Mesendoderm (in vitro differentiated cells): Measurements from ENCODE around the gene SPACA4.

Source experiments
- DNase-seq: peaks from one replicate; pipeline ENCODE4 v3.0.0; 2013
- H2AK5ac ChIP-seq: 2 replicates; pipeline ENCODE4 v1.6.1; 2013; ENCODE audit warnings: low read length, inconsistent platforms
- H2BK120ac ChIP-seq: 2 replicates; pipeline ENCODE4 v1.6.1; 2013; ENCODE audit warnings: low read depth, mild to moderate bottlenecking, low read length, moderate library complexity, mixed read lengths
- H2BK15ac ChIP-seq: replicated peaks from 2 replicates; pipeline ENCODE4 v1.6.1; 2013; ENCODE audit warnings: low read depth, mild to moderate bottlenecking, moderate library complexity
- H2BK5ac ChIP-seq: 2 replicates; pipeline ENCODE4 v1.6.1; 2013; ENCODE audit warnings: low read length, inconsistent platforms
- H3K18ac ChIP-seq: 2 replicates; pipeline ENCODE4 v1.6.1; 2013; ENCODE audit warnings: mild to moderate bottlenecking, low read length, mixed read lengths
- H3K23ac ChIP-seq: one replicate; pipeline ENCODE4 v1.6.1; 2013; ENCODE audit warnings: low read length
- H3K27ac ChIP-seq: 2 replicates; pipeline ENCODE4 v1.5.1; 2013; ENCODE audit warnings: low read depth, mild to moderate bottlenecking, inconsistent platforms, low read length, moderate library complexity
- H3K27me3 ChIP-seq: 2 replicates; pipeline ENCODE4 v1.6.1; 2013; ENCODE audit warnings: low read length, control low read depth, mild to moderate bottlenecking, inconsistent platforms; ENCODE audit not compliant: insufficient read depth, poor library complexity
- H3K36me3 ChIP-seq: 2 replicates; pipeline ENCODE4 v1.6.1; 2013; ENCODE audit warnings: low read length, inconsistent platforms; ENCODE audit not compliant: control insufficient read depth, insufficient read depth
- H3K4ac ChIP-seq: one replicate; pipeline ENCODE4 v1.6.1; 2013; ENCODE audit warnings: low read depth, mild to moderate bottlenecking, low read length, moderate library complexity
- H3K4me1 ChIP-seq: 2 replicates; pipeline ENCODE4 v1.6.1; 2013; ENCODE audit warnings: low read depth, low read length, inconsistent platforms; ENCODE audit not compliant: control insufficient read depth
- H3K4me2 ChIP-seq: 2 replicates; pipeline ENCODE4 v1.6.1; 2013; ENCODE audit warnings: low read length
- H3K4me3 ChIP-seq: 2 replicates; pipeline ENCODE4 v1.5.1; 2013; ENCODE audit warnings: mild to moderate bottlenecking, low read length
- H3K56ac ChIP-seq: one replicate; pipeline ENCODE4 v1.6.1; 2013; ENCODE audit warnings: low read length
- H3K79me1 ChIP-seq: 2 replicates; pipeline ENCODE4 v1.6.1; 2013; ENCODE audit warnings: low read length, inconsistent platforms
- H3K79me2 ChIP-seq: 2 replicates; pipeline ENCODE4 v1.6.1; 2013; ENCODE audit warnings: mild to moderate bottlenecking, low read length; ENCODE audit not compliant: control insufficient read depth, insufficient read depth
- H3K9ac ChIP-seq: 2 replicates; pipeline ENCODE4 v1.6.1; 2013; ENCODE audit warnings: low read length, inconsistent platforms
- H4K5ac ChIP-seq: one replicate; pipeline ENCODE4 v1.6.1; 2013; ENCODE audit warnings: low read length
- H4K8ac ChIP-seq: one replicate; pipeline ENCODE4 v1.6.1; 2013; ENCODE audit warnings: low read depth, mild to moderate bottlenecking, control low read depth, low read length, moderate library complexity
- WGBS: extraction: QIAGEN DNeasy Blood & Tissue Kit; methylation state at CpG from one replicate; pipeline ENCODE4 v1.1.7; 2013; ENCODE audit warnings: low lambda C conversion rate, missing lambda C conversion rate; ENCODE audit not compliant: insufficient coverage; ENCODE audit errors: extremely low coverage; 5-methylcytosine and 5-hydroxymethylcytosine counted together

SPACA4 gene

GRCh38 chr19:48646722-48647216 is 40.2 kb downstream of the SPACA4 start:
- H3K18ac ChIP-seq = no peak overlapping the region

DNA sequence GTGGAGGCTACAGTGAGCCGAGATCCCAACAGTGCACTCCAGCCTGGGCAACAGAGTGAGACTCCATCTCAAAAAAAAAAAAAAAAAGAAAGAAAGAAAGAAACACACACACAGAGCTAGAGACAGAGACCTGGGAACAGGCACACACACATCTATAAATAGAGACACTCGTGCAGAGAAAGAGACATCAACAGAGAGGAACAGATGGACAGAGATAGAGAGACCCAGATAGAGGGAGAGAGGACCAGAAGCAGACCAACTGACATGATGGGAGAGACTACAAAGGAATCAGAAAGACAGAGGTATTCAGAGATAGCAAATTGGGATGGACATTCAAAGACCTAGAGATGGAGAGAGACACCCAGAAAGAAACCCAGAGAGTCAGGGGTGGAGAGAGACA is 41.6 kb downstream of the SPACA4 start:
- H2BK5ac ChIP-seq = no peak overlapping the region
- no peaks in the 10 kb centered on the region for H3K79me2 ChIP-seq
- H2AK5ac ChIP-seq = no peak overlapping the region
- no peak overlapping the region for H3K4me2 ChIP-seq
- no peaks in the 10 kb centered on the region for H3K36me3 ChIP-seq
- H3K9ac ChIP-seq = no peak overlapping the region
- H2BK120ac ChIP-seq = no peak overlapping the region
- no peaks in the 10 kb centered on the region for H3K27me3 ChIP-seq
- WGBS = no CpG with 5 or more reads among the region's 2 CpGs
- no peak overlapping the region for H3K27ac ChIP-seq
- no peak overlapping the region for H3K18ac ChIP-seq
- H3K4me3 ChIP-seq = no peak overlapping the region
- H3K23ac ChIP-seq = no peak overlapping the region
- H3K79me1 ChIP-seq = no peaks in the 10 kb centered on the region
- DNase-seq = no peak
- no peak overlapping the region for H4K8ac ChIP-seq
- H4K5ac ChIP-seq = no peak overlapping the region
- H3K4me1 ChIP-seq = no peaks in the 10 kb centered on the region
- H2BK15ac ChIP-seq = no peak overlapping the region
- H3K56ac ChIP-seq = no peak overlapping the region
- H3K4ac ChIP-seq = no peak overlapping the region

More at GRCh38 chr19:48646722-48647216, 40.2 kb downstream of the SPACA4 start:
- Histone ChIP-seq H4K5ac (no peak overlapping the region), H3K36me3 (no peaks in the 10 kb centered on the region), H2BK5ac (no peak overlapping the region), H3K4ac (no peak overlapping the region), H3K27ac (no peak overlapping the region), H3K56ac (peak overlapping the region; percentile 76), H3K9ac (no peak overlapping the region), H4K8ac (no peak overlapping the region), H3K4me1 (no peaks in the 10 kb centered on the region), H3K79me2 (no peaks in the 10 kb centered on the region), H3K23ac (no peak overlapping the region), H2BK120ac (no peak overlapping the region), H2BK15ac (no peak overlapping the region), H3K4me3 (no peak overlapping the region), H3K79me1 (no peaks in the 10 kb centered on the region), H3K27me3 (no peaks in the 10 kb centered on the region), H2AK5ac (no peak overlapping the region), H3K4me2 (peak overlapping the region; percentile 34)
- DNase-seq = peak; percentile 97
- no CpG with 5 or more reads among the region's 10 CpGs for WGBS

DNA sequence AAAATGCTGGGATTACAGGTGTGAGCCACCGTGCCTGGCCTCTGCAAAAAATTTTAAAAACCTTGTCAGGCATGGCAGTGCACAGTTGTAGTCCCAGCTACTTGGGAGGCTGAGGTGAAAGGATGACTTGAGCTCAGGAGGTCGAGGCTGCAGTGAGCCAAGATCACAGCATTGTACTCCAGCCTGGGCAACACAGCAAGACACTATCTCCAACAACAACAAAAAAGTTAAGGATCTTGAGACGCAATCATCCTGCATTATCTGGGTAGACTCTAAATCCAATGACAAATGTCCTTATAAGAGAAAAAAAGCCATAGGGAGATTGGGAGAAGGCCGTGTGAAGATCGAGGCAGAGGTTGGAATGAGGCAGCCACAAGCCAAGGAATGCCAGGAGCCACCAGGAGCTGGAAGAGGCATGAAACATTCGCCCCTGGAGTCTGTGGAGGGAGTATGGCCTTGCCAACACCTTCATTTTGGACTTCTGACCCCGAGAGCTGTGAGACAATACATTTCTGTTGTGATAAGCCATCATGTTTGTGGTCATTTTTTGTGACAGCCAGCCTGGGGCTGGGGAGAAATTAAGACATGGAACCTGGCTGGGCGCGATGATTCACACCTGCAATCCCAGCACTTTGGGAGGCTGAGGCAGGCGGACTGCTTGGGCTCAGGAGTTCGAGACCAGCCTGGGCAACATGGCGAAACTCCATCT is 44.6 kb downstream of the SPACA4 start:
- Histone ChIP-seq H2BK15ac (no peak overlapping the region), H3K4ac (no peak overlapping the region), H2AK5ac (no peak overlapping the region), H3K18ac (no peak overlapping the region), H3K27me3 (no peaks in the 10 kb centered on the region), H3K56ac (no peak overlapping the region), H3K4me2 (no peak overlapping the region), H4K5ac (no peak overlapping the region), H3K9ac (no peak overlapping the region), H3K27ac (no peak overlapping the region), H3K23ac (no peak overlapping the region), H3K36me3 (no peaks in the 10 kb centered on the region), H3K4me1 (no peaks in the 10 kb centered on the region), H2BK120ac (no peak overlapping the region), H3K79me1 (no peaks in the 10 kb centered on the region), H2BK5ac (no peak overlapping the region), H3K79me2 (no peaks in the 10 kb centered on the region), H4K8ac (no peak overlapping the region), H3K4me3 (no peak overlapping the region)
- WGBS = no CpG with 5 or more reads among the region's 12 CpGs
- no peak for DNase-seq

DNA sequence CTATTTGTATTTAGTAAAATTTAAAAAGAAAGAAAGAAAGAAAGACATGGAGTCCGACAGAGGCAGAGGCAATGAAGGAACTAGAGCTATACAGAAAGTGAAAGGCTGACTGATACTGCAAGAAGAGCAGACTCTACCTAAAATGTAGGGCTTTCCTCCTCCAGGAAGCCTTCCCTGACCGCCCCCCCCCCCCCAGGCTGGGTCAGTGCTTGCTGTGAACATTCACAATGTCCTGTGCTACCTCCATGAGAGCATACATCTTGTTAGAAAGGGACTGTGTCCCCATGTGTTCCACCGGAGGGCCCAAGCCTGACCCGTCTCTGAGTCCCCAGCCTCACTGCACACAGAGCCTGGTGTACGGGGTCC is 45.1 kb downstream of the SPACA4 start:
- Histone ChIP-seq H3K36me3 (no peaks in the 10 kb centered on the region), H3K27ac (no peak overlapping the region), H3K9ac (no peak overlapping the region), H4K5ac (no peak overlapping the region), H3K4me1 (no peaks in the 10 kb centered on the region), H2BK5ac (no peak overlapping the region), H2AK5ac (no peak overlapping the region), H3K4me2 (no peak overlapping the region), H2BK15ac (no peak overlapping the region), H2BK120ac (no peak overlapping the region), H3K23ac (no peak overlapping the region), H3K56ac (no peak overlapping the region), H3K27me3 (no peaks in the 10 kb centered on the region), H3K79me2 (no peaks in the 10 kb centered on the region), H4K8ac (no peak overlapping the region), H3K4ac (no peak overlapping the region), H3K79me1 (no peaks in the 10 kb centered on the region), H3K18ac (no peak overlapping the region), H3K4me3 (no peak overlapping the region)
- no peak for DNase-seq
- WGBS = no CpG with 5 or more reads among the region's 5 CpGs

GRCh38 chr19:48654299-48655059 is 47.9 kb downstream of the SPACA4 start:
- Histone ChIP-seq H3K4me3 (no peak overlapping the region), H3K4me2 (no peak overlapping the region), H4K5ac (no peak overlapping the region), H3K4ac (no peak overlapping the region), H2BK120ac (no peak overlapping the region), H2BK5ac (no peak overlapping the region), H3K36me3 (no peaks in the 10 kb centered on the region), H2AK5ac (no peak overlapping the region), H2BK15ac (no peak overlapping the region), H3K27ac (no peak overlapping the region), H3K79me2 (no peaks in the 10 kb centered on the region), H3K23ac (no peak overlapping the region), H3K9ac (no peak overlapping the region), H4K8ac (no peak overlapping the region), H3K56ac (no peak overlapping the region), H3K27me3 (no peaks in the 10 kb centered on the region), H3K4me1 (peaks cover 5% of the 10 kb centered on the region), H3K79me1 (no peaks in the 10 kb centered on the region), H3K18ac (no peak overlapping the region)
- DNase-seq = no peak
- no CpG with 5 or more reads among the region's 11 CpGs for WGBS
